ENCODE data around the gene EEPD1. TPM values are rescaled to one million over a fixed set of nuclear protein-coding genes. Genes with fewer than 3 reads are reported as not detected.

The EEPD1 gene
- total RNA-seq, 2 experiments from 2014 or later: 1.3 TPM

GRCh38 chr7:36185092-36185491, 32.0 kb downstream of the EEPD1 start:
- CTCF ChIA-PET: no interaction called here
- H3K27me3 Mint-ChIP-seq: no peaks in the 10 kb centered on the region
- H3K4me1 Mint-ChIP-seq: no peaks in the 10 kb centered on the region
- no peak for DNase-seq
- H3K9me3 Mint-ChIP-seq (ENCODE audit: low read depth): peaks cover 3% of the 10 kb centered on the region
- peaks cover 2% of the 10 kb centered on the region for H3K36me3 Mint-ChIP-seq (ENCODE audit: low read depth)
- no peak overlapping the region for H3K27ac Mint-ChIP-seq
- intact Hi-C loops (cut with DNase I, micrococcal nuclease): no loop called here
- POLR2A ChIA-PET: interaction anchor here (0.6 kb wide), 1 partner anchor 28 kb away, joined by 3 read pairs; no protein-coding TSS in a partner anchor
- ATAC-seq: no peak
- H3K4me3 Mint-ChIP-seq: no peak overlapping the region

GRCh38 chr7:36185756-36186155, 32.7 kb downstream of the EEPD1 start:
- Mint-ChIP-seq H3K4me3 (no peak overlapping the region), H3K9me3 (ENCODE audit: low read depth) (peaks cover 3% of the 10 kb centered on the region), H3K4me1 (no peaks in the 10 kb centered on the region), H3K27me3 (no peaks in the 10 kb centered on the region), H3K27ac (no peak overlapping the region), H3K36me3 (ENCODE audit: low read depth) (peaks cover 2% of the 10 kb centered on the region)
- intact Hi-C loops (cut with DNase I, micrococcal nuclease): no loop called here
- DNase-seq (no peak), ATAC-seq (no peak)
- ChIA-PET POLR2A (no interaction called here), CTCF (no interaction called here)

- ATAC-seq (no peak), DNase-seq (no peak)
- Mint-ChIP-seq H3K9me3 (ENCODE audit: low read depth) (peaks cover 3% of the 10 kb centered on the region), H3K4me3 (no peak overlapping the region), H3K36me3 (ENCODE audit: low read depth) (peaks cover 2% of the 10 kb centered on the region), H3K27ac (no peak overlapping the region), H3K4me1 (no peaks in the 10 kb centered on the region), H3K27me3 (no peaks in the 10 kb centered on the region)
- ChIA-PET POLR2A (interaction anchor here (0.6 kb wide), 1 partner anchor 766 kb away, joined by 3 read pairs; no protein-coding TSS in a partner anchor), CTCF (no interaction called here)
- intact Hi-C loops (cut with DNase I, micrococcal nuclease): no loop called here
Measured at GRCh38 chr7:36186359-36187121, 33.5 kb downstream of the EEPD1 start.

GRCh38 chr7:36188266-36188665, 35.2 kb downstream of the EEPD1 start:
- intact Hi-C loops (cut with DNase I, micrococcal nuclease): no loop called here
- H3K27me3 Mint-ChIP-seq: no peaks in the 10 kb centered on the region
- H3K27ac Mint-ChIP-seq: no peak overlapping the region
- no peak for DNase-seq
- peaks cover 3% of the 10 kb centered on the region for H3K9me3 Mint-ChIP-seq (ENCODE audit: low read depth)
- H3K4me3 Mint-ChIP-seq: no peak overlapping the region
- ATAC-seq: peak; percentile 30
- H3K36me3 Mint-ChIP-seq (ENCODE audit: low read depth): peaks cover 2% of the 10 kb centered on the region
- POLR2A ChIA-PET: no interaction called here
- no peaks in the 10 kb centered on the region for H3K4me1 Mint-ChIP-seq
- CTCF ChIA-PET: no interaction called here

- H3K27me3 Mint-ChIP-seq: no peaks in the 10 kb centered on the region
- no peak overlapping the region for H3K27ac Mint-ChIP-seq
- ATAC-seq: peak; percentile 23
- no peak overlapping the region for H3K4me3 Mint-ChIP-seq
- no peaks in the 10 kb centered on the region for H3K4me1 Mint-ChIP-seq
- DNase-seq: no peak
- peaks cover 2% of the 10 kb centered on the region for H3K36me3 Mint-ChIP-seq (ENCODE audit: low read depth)
- intact Hi-C loops (cut with DNase I, micrococcal nuclease): no loop called here
- peaks cover 3% of the 10 kb centered on the region for H3K9me3 Mint-ChIP-seq (ENCODE audit: low read depth)
- POLR2A ChIA-PET: no interaction called here
- CTCF ChIA-PET: no interaction called here
Measured at GRCh38 chr7:36188906-36189305, 35.9 kb downstream of the EEPD1 start.

GRCh38 chr7:36190447-36191291, 37.6 kb downstream of the EEPD1 start:
- no peak overlapping the region for H3K27ac Mint-ChIP-seq
- POLR2A ChIA-PET: no interaction called here

GRCh38 chr7:36191292-36191920, 38.4 kb downstream of the EEPD1 start:
- no peak overlapping the region for H3K27ac Mint-ChIP-seq
- H3K4me1 Mint-ChIP-seq: no peaks in the 10 kb centered on the region
- DNase-seq: no peak
- no peaks in the 10 kb centered on the region for H3K9me3 Mint-ChIP-seq (ENCODE audit: low read depth)
- intact Hi-C loops (cut with DNase I, micrococcal nuclease): no loop called here
- H3K36me3 Mint-ChIP-seq (ENCODE audit: low read depth): peaks cover 2% of the 10 kb centered on the region
- no peak for ATAC-seq
- no peak overlapping the region for H3K4me3 Mint-ChIP-seq
- CTCF ChIA-PET: no interaction called here
- no peaks in the 10 kb centered on the region for H3K27me3 Mint-ChIP-seq
- POLR2A ChIA-PET: no interaction called here

More at GRCh38 chr7:36190447-36191291, 37.6 kb downstream of the EEPD1 start:
- Mint-ChIP-seq H3K4me1 (no peaks in the 10 kb centered on the region), H3K4me3 (no peak overlapping the region), H3K27me3 (no peaks in the 10 kb centered on the region), H3K9me3 (ENCODE audit: low read depth) (peaks cover 3% of the 10 kb centered on the region), H3K36me3 (ENCODE audit: low read depth) (peaks cover 2% of the 10 kb centered on the region)
- CTCF ChIA-PET: interaction anchor here (0.6 to 1.0 kb wide), 3 partner anchors 10 to 149 kb away, joined by 3 to 4 read pairs (median 3); no protein-coding TSS in a partner anchor
- intact Hi-C loops (cut with DNase I, micrococcal nuclease): no loop called here
- DNase-seq (no peak), ATAC-seq (no peak)

- H3K36me3 Mint-ChIP-seq (ENCODE audit: low read depth): peaks cover under 1% of the 10 kb centered on the region
- H3K9me3 Mint-ChIP-seq (ENCODE audit: low read depth): no peaks in the 10 kb centered on the region
- no peak overlapping the region for H3K4me3 Mint-ChIP-seq
- DNase-seq (no peak), ATAC-seq (no peak)
- ChIA-PET POLR2A (no interaction called here), CTCF (interaction anchor here (0.6 kb wide), 1 partner anchor 88 kb away, joined by 3 read pairs; no protein-coding TSS in a partner anchor)
- no peaks in the 10 kb centered on the region for H3K4me1 Mint-ChIP-seq
- H3K27me3 Mint-ChIP-seq: no peaks in the 10 kb centered on the region
- no peak overlapping the region for H3K27ac Mint-ChIP-seq
- intact Hi-C loops (cut with DNase I, micrococcal nuclease): no loop called here
Measured at GRCh38 chr7:36192053-36192824, 39.2 kb downstream of the EEPD1 start.

GRCh38 chr7:36192877-36193276, 39.8 kb downstream of the EEPD1 start:
- H3K27me3 Mint-ChIP-seq: no peaks in the 10 kb centered on the region
- ATAC-seq (no peak), DNase-seq (no peak)
- H3K36me3 Mint-ChIP-seq (ENCODE audit: low read depth): no peaks in the 10 kb centered on the region
- no peaks in the 10 kb centered on the region for H3K4me1 Mint-ChIP-seq
- H3K27ac Mint-ChIP-seq: no peak overlapping the region
- POLR2A ChIA-PET: no interaction called here
- CTCF ChIA-PET: interaction anchor here (0.6 kb wide), 1 partner anchor 87 kb away, joined by 3 read pairs; no protein-coding TSS in a partner anchor
- H3K9me3 Mint-ChIP-seq (ENCODE audit: low read depth): no peaks in the 10 kb centered on the region
- no peak overlapping the region for H3K4me3 Mint-ChIP-seq
- intact Hi-C loops (cut with DNase I, micrococcal nuclease): no loop called here

GRCh38 chr7:36198854-36199266, 45.8 kb downstream of the EEPD1 start:
- peaks cover 31% of the 10 kb centered on the region for H3K4me1 Mint-ChIP-seq
- intact Hi-C loops (cut with DNase I, micrococcal nuclease): no loop called here
- no peaks in the 10 kb centered on the region for H3K27me3 Mint-ChIP-seq
- DNase-seq (no peak), ATAC-seq (peak; percentile 23)
- no peak overlapping the region for H3K27ac Mint-ChIP-seq
- POLR2A ChIA-PET: no interaction called here
- CTCF ChIA-PET: interaction anchor here (0.8 to 1.7 kb wide), 2 partner anchors 10 to 89 kb away, joined by 3 to 6 read pairs; no protein-coding TSS in a partner anchor
- H3K36me3 Mint-ChIP-seq (ENCODE audit: low read depth): no peaks in the 10 kb centered on the region
- no peak overlapping the region for H3K4me3 Mint-ChIP-seq
- no peaks in the 10 kb centered on the region for H3K9me3 Mint-ChIP-seq (ENCODE audit: low read depth)

GRCh38 chr7:36199329-36199728, 46.3 kb downstream of the EEPD1 start:
- H3K4me3 Mint-ChIP-seq: no peak overlapping the region
- DNase-seq: no peak
- no peak for ATAC-seq
- CTCF ChIA-PET: interaction anchor here (0.8 to 1.7 kb wide), 2 partner anchors 10 to 88 kb away, joined by 3 to 6 read pairs; no protein-coding TSS in a partner anchor
- no peaks in the 10 kb centered on the region for H3K9me3 Mint-ChIP-seq (ENCODE audit: low read depth)
- intact Hi-C loops (cut with DNase I, micrococcal nuclease): no loop called here
- POLR2A ChIA-PET: no interaction called here
- H3K27me3 Mint-ChIP-seq: no peaks in the 10 kb centered on the region
- H3K27ac Mint-ChIP-seq: no peak overlapping the region
- no peaks in the 10 kb centered on the region for H3K36me3 Mint-ChIP-seq (ENCODE audit: low read depth)
- peaks cover 33% of the 10 kb centered on the region for H3K4me1 Mint-ChIP-seq
